ENCODE data around the gene OXT. TPM values are rescaled to one million over a fixed set of nuclear protein-coding genes. Genes with fewer than 3 reads are reported as not detected.
"Not testable (repeated sequence)": the region's sequence is repeated elsewhere in the genome, so short reads cannot be mapped to it uniquely, and the experiment has no call there.

The OXT gene
- total and polyA plus RNA-seq, 4 donors: 0.32 to 0.33 TPM; not detected in 2

DNA sequence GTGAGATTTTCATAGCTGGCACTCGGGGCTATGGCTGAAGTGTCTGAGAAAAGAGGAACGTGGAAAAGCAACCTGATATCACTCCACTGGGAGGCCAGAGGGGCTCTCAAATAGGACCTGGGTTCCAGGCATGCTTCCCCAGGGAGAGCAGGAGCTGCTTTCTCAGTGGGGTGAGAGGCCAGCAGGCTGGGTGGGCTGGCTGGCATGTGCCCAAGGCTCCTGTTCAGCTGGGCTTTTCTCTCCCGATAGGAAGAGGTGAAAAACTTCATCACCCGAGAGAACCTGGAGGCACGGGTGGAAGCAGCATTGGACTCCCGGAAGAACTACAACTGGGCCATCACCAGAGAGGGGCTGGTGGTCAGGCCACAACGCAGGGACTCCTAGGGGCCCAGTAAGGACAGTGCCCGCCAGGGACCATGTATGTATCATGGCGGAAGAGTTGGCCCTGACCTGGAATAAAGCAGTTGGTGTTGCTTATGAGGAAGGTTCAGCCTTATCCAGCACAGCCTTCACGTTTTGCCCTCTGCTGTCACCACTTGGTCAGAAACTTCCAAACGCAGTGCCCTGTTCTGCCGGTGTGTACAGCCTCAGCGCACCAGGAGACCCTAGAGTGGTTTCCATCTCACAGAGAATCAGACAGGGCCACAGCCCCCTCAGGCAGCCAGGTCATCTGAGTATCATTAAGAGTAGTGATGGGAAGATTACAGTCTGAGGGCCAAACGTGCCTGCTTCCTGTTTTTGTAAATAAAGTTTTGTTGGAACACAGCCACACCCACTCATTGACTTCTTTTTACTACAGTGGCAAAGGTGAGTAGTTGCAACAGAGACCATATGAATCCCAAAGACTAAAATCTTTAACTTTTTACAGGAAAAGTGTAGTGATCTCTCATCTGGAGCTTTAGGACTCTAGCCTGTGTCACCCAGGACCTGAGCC, 23.7 kb upstream of the OXT start:
- 95% methylated on average over 11 of the region's 14 CpGs for WGBS (ENCODE audit: insufficient coverage)
- Histone ChIP-seq H3K27me3 (ENCODE audit: control insufficient read depth, insufficient read depth, low read length) (no peaks in the 10 kb centered on the region), H3K36me3 (ENCODE audit: control insufficient read depth, insufficient read depth, low read length) (peaks cover 47% of the 10 kb centered on the region), H3K27ac (ENCODE audit: low read depth, low read length) (no peak overlapping the region), H3K4me3 (ENCODE audit: low read depth, low read length) (no peak overlapping the region), H3K4me1 (ENCODE audit: control insufficient read depth, insufficient read depth, low read length) (peaks cover 28% of the 10 kb centered on the region), H3K9me3 (ENCODE audit: control insufficient read depth, insufficient read depth, low read length) (no peaks in the 10 kb centered on the region)
- DNase-seq (ENCODE audit: low read depth in 4 of 6, low spot score in 6 of 6): no peak

DNA sequence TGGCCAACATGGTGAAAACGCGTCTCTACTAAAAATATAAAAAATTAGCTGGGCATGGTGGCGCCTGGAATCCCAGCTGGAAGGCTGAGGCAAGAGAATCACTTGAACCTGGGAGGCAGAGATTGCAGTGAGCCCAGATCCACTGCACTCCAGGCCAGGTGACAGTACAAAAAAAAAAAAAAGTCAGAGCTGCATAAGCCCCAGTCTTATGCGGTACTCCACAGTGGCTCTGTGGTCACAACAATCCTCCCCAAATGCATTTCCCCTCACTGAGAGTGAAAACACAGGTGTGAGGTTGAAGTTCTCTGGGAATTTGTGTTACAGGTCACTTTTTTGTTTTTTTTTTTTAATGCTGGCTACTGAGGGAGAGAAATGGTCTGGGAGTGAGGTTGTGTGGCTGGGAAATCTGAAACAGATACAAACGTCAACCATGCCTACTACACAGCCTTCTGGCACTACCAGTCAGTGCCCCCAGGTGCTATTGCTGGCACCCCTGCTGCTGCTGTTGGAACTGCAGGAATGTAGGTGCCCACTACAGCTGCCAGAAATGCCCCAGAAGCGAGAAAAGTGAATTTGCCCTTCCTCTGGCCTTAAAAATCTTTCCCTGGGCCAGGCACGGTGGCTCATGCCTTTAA, 19.9 kb upstream of the OXT start:
- Histone ChIP-seq H3K27ac (ENCODE audit: low read depth, low read length) (no peak overlapping the region), H3K36me3 (ENCODE audit: control insufficient read depth, insufficient read depth, low read length) (peaks cover 31% of the 10 kb centered on the region), H3K9me3 (ENCODE audit: control insufficient read depth, insufficient read depth, low read length) (no peaks in the 10 kb centered on the region), H3K4me1 (ENCODE audit: control insufficient read depth, insufficient read depth, low read length) (peaks cover 15% of the 10 kb centered on the region), H3K4me3 (ENCODE audit: low read depth, low read length) (no peak overlapping the region), H3K27me3 (ENCODE audit: control insufficient read depth, insufficient read depth, low read length) (no peaks in the 10 kb centered on the region)
- WGBS (ENCODE audit: insufficient coverage): 64% methylated on average over 5 of the region's 7 CpGs
- no peak for DNase-seq (ENCODE audit: low read depth in 4 of 6, low spot score in 6 of 6)

DNA sequence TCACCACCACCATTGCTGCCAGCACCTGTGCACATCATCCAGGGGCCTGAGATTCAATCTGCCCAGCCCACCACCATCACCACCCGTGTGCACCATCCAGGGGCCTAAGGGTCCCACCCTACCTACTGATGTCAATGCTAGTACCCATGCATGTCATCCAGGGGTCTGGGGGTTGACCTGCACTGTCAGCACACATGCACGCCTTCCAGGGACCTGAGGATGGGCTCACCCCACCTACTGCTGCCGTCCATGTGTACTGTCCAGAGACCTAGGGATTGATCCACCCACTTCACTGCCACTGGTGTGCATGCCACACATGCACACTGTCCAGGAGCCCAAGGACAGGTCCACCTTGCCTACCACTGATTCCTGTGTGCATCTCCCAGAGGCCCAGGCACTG, 11.9 kb upstream of the OXT start:
- no peaks in the 10 kb centered on the region for H3K27me3 ChIP-seq (ENCODE audit: control insufficient read depth, insufficient read depth, low read length)
- H3K36me3 ChIP-seq (ENCODE audit: control insufficient read depth, insufficient read depth, low read length): no peaks in the 10 kb centered on the region
- no peaks in the 10 kb centered on the region for H3K9me3 ChIP-seq (ENCODE audit: control insufficient read depth, insufficient read depth, low read length)
- no peaks in the 10 kb centered on the region for H3K4me1 ChIP-seq (ENCODE audit: control insufficient read depth, insufficient read depth, low read length)
- 93% methylated on average over 3 of the region's 3 CpGs for WGBS (ENCODE audit: insufficient coverage)
- no peak for DNase-seq (ENCODE audit: low read depth in 4 of 6, low spot score in 6 of 6)
- H3K27ac ChIP-seq (ENCODE audit: low read depth, low read length): no peak overlapping the region
- H3K4me3 ChIP-seq (ENCODE audit: low read depth, low read length): no peak overlapping the region

DNA sequence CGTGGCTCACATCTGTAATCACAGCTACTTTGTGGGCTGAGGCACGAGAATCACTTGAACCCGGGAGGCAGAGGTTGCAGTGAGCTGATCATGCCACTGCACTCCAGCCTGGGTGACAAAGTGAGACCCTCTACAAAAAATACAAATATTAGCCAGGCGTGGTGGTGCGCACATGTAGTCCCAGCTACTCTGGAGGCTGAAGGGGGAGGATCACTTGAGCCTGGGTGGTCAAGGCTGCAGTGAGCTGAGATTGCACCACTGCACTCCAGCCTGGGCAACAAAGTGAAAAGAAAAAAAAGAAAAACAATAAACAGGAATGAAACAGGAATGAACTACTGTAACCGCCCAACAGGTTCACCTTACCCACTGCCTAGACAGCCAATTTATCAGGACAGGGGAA, 7.3 kb upstream of the OXT start:
- H3K27me3 ChIP-seq (ENCODE audit: control insufficient read depth, insufficient read depth, low read length); H3K4me3 ChIP-seq (ENCODE audit: low read depth, low read length); H3K27ac ChIP-seq (ENCODE audit: low read depth, low read length); H3K36me3 ChIP-seq (ENCODE audit: control insufficient read depth, insufficient read depth, low read length); DNase-seq (ENCODE audit: low read depth in 4 of 6, low spot score in 6 of 6); H3K4me1 ChIP-seq (ENCODE audit: control insufficient read depth, insufficient read depth, low read length); H3K9me3 ChIP-seq (ENCODE audit: control insufficient read depth, insufficient read depth, low read length): not testable (repeated sequence)
- WGBS (ENCODE audit: insufficient coverage): 97% methylated on average over 4 of the region's 6 CpGs

DNA sequence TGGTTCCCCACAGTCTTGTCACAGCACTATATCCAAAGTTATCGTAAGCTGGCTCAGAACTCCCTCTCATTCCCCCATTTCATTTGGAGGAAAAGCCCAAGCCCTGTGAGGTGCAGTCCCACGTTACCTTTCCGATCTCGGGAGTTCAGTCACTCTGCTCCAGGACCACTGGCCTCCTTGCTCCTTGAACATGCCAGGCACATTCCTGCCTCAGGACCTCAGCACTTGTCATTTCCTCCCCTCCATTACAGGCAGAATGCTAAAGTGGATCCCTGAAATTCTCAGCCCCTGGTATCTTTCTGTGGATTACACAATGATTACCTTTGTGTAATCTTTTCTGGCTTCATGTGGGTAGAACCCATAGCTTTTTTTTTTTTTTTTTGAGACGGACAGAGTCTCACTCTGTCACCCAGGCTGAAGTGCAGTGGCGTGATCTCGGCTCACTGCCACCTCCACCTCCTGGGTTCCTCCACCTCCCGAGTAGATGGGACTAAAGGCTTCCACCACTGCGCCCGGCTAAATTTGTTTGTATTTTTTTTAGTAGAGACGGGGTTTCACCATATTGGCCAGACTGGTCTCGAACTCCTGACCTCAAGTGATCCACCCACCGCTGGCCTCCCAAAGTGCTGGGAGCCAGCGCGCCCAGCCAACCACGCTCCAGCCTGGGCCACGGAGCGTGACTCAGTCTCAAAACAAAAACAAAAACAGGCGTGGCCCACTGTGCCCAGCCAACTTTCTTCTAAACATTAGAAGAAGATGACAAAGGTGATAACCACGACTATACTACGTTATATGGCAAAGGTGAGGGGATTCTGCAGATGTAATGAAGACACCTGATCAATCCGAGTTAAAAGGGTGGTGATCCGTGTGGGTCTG, 4.0 kb upstream of the OXT start:
- no peak overlapping the region for H3K27ac ChIP-seq (ENCODE audit: low read depth, low read length)
- H3K9me3 ChIP-seq (ENCODE audit: control insufficient read depth, insufficient read depth, low read length): no peaks in the 10 kb centered on the region
- 90% methylated on average over 15 of the region's 23 CpGs for WGBS (ENCODE audit: insufficient coverage)
- H3K36me3 ChIP-seq (ENCODE audit: control insufficient read depth, insufficient read depth, low read length): no peaks in the 10 kb centered on the region
- peaks cover 14% of the 10 kb centered on the region for H3K27me3 ChIP-seq (ENCODE audit: control insufficient read depth, insufficient read depth, low read length)
- DNase-seq (ENCODE audit: low read depth in 4 of 6, low spot score in 6 of 6): no peak
- no peak overlapping the region for H3K4me3 ChIP-seq (ENCODE audit: low read depth, low read length)
- peaks cover 4% of the 10 kb centered on the region for H3K4me1 ChIP-seq (ENCODE audit: control insufficient read depth, insufficient read depth, low read length)

DNA sequence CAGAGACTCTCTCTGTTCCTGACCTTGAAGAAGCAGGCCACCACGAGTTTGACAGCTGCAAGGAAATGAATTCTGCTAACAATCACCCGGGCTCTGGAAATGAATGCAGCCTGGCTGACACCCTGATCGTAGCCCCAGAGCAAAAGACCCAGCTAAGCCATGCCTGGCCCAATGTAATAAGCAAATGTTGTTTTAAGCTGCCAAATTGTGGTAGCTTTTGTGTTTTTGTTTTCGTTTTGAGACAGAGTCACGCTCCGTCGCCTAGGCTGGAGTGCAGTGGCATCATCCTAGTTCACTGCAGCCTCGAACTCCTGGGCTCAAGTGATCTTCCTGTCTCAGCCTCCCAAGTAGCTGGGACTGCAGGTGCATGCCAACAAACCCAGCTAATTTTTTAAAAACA, 3.3 kb upstream of the OXT start:
- Histone ChIP-seq H3K27ac (ENCODE audit: low read depth, low read length) (no peak overlapping the region), H3K27me3 (ENCODE audit: control insufficient read depth, insufficient read depth, low read length) (peaks cover 21% of the 10 kb centered on the region), H3K4me1 (ENCODE audit: control insufficient read depth, insufficient read depth, low read length) (peaks cover 7% of the 10 kb centered on the region), H3K9me3 (ENCODE audit: control insufficient read depth, insufficient read depth, low read length) (no peaks in the 10 kb centered on the region), H3K36me3 (ENCODE audit: control insufficient read depth, insufficient read depth, low read length) (no peaks in the 10 kb centered on the region), H3K4me3 (ENCODE audit: low read depth, low read length) (no peak overlapping the region)
- DNase-seq (ENCODE audit: low read depth in 4 of 6, low spot score in 6 of 6): no peak
- 60% methylated on average over 8 of the region's 8 CpGs for WGBS (ENCODE audit: insufficient coverage)

DNA sequence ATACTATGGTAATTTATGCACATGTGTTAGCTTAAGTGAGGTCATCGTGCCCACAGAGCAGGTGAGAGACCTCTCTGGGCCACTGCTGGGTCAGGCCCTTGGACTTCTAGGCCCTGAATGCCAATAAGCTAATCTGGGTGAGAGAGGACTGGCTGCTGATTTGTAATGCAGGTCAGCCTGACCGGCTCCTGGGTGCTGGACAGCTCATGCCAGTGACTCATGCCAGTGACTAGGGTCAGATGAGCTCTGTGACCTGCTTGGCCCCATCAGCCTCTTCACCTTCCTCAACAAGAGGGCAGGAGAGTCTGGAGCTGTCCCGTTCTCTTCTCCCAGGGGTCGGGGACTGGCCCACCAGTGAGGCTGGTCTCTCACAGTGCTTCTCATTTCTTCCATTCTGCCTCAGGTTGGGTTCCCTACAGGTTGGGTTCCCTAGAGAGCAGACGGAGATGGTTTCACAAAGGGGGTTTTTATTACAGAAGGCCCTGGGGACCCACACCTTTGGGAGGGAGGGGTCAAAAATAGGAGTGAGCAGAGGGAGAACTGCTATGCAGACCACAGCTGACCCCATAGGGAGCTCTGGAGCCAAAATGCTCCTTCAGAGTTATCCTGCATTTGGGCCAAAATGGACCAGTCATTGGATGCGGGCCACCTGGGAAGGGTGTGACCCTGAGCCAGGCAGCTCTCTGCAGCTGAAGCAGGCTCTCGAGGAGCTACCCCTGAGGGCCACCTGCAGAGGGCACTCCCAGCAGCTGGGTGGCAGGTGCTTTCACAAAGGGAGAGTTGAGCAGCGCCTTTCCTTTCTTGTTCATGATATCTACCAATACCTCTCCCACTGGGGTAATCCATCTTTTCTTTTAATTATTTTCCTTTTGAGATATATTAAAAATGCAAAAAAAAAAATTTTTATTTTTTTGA, 2.2 kb upstream of the OXT start:
- H3K27me3 ChIP-seq (ENCODE audit: control insufficient read depth, insufficient read depth, low read length): peaks cover 25% of the 10 kb centered on the region
- DNase-seq (ENCODE audit: low read depth in 4 of 6, low spot score in 6 of 6): no peak
- peaks cover 7% of the 10 kb centered on the region for H3K4me1 ChIP-seq (ENCODE audit: control insufficient read depth, insufficient read depth, low read length)
- H3K4me3 ChIP-seq (ENCODE audit: low read depth, low read length): no peak overlapping the region
- H3K27ac ChIP-seq (ENCODE audit: low read depth, low read length): no peak overlapping the region
- H3K36me3 ChIP-seq (ENCODE audit: control insufficient read depth, insufficient read depth, low read length): no peaks in the 10 kb centered on the region
- H3K9me3 ChIP-seq (ENCODE audit: control insufficient read depth, insufficient read depth, low read length): no peaks in the 10 kb centered on the region
- WGBS (ENCODE audit: insufficient coverage): 70% methylated on average over 5 of the region's 8 CpGs

DNA sequence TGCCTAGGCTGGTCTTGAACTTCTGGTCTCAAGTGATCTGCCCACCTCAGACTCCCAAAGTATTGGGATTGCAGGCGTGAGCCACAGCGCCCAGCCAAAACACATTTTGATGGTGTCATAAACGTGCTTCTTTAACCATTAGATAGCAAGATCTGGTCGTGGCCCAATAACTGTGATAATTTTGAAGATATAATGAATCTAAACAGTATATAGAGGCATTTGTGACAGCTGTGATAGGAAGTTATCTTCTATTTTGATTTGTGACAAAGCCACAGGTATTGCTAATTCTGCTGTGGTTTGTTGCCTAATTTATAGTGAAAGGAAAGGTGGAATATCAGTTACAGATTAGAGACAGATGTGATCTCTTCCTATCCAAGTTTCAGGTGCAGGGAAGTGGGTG, 695 bp upstream of the OXT start:
- Histone ChIP-seq H3K4me1 (ENCODE audit: control insufficient read depth, insufficient read depth, low read length) (peaks cover 7% of the 10 kb centered on the region), H3K27me3 (ENCODE audit: control insufficient read depth, insufficient read depth, low read length) (peaks cover 25% of the 10 kb centered on the region), H3K36me3 (ENCODE audit: control insufficient read depth, insufficient read depth, low read length) (no peaks in the 10 kb centered on the region), H3K27ac (ENCODE audit: low read depth, low read length) (no peak overlapping the region), H3K9me3 (ENCODE audit: control insufficient read depth, insufficient read depth, low read length) (no peaks in the 10 kb centered on the region), H3K4me3 (ENCODE audit: low read depth, low read length) (no peak overlapping the region)
- WGBS (ENCODE audit: insufficient coverage): 85% methylated on average over 2 of the region's 4 CpGs
- DNase-seq (ENCODE audit: low read depth in 4 of 6, low spot score in 6 of 6): no peak

DNA sequence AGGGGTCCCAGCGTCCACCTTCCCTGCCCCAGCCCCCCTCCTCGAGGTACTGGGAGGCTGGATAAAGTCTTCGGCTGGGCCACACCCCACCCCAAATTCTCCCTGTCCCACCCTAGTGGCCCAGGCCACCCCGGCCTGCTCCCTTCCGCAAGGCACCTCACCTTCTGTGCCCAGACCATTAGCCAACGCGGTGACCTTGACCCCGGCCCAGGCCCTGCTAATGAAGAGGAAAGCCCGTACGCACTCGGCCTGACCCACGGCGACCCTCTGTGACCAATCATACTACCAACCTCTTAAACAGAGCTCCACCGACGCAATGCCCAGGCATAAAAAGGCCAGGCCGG, 182 bp upstream of the OXT start:
- no peaks in the 10 kb centered on the region for H3K36me3 ChIP-seq (ENCODE audit: control insufficient read depth, insufficient read depth, low read length)
- H3K27me3 ChIP-seq (ENCODE audit: control insufficient read depth, insufficient read depth, low read length): peaks cover 25% of the 10 kb centered on the region
- no peak overlapping the region for H3K27ac ChIP-seq (ENCODE audit: low read depth, low read length)
- peaks cover 7% of the 10 kb centered on the region for H3K4me1 ChIP-seq (ENCODE audit: control insufficient read depth, insufficient read depth, low read length)
- WGBS (ENCODE audit: insufficient coverage): 61% methylated on average over 16 of the region's 16 CpGs
- H3K4me3 ChIP-seq (ENCODE audit: low read depth, low read length): no peak overlapping the region
- H3K9me3 ChIP-seq (ENCODE audit: control insufficient read depth, insufficient read depth, low read length): no peaks in the 10 kb centered on the region
- DNase-seq (ENCODE audit: low read depth in 4 of 6, low spot score in 6 of 6): no peak
